GM23338 (cell line): Measurements from ENCODE around the gene AAGAB. TPM values are rescaled to one million over a fixed set of nuclear protein-coding genes. Genes with fewer than 3 reads are reported as not detected.

ENCODE experiments used
- ATAC-seq: fragments of 200-7000 bp; cut with Tn5 transposase; 3 replicates; pipeline ENCODE4 v1.9.1; 2020
- DNase-seq: peaks from one replicate; pipeline ENCODE4 v3.0.0-alpha.2; 2015; ENCODE audit warnings: low spot score
- H2AFZ ChIP-seq: fragments of 200-600 bp; sonication (generic); 2 replicates; pipeline ENCODE4 v1.8.0; 2016; ENCODE audit warnings: antibody characterized with exemption, mild to moderate bottlenecking, moderate library complexity
- H3F3A ChIP-seq: fragments of 200-600 bp; sonication (generic); replicated peaks from 2 replicates; pipeline ENCODE4 v1.8.0; 2017; ENCODE audit warnings: antibody characterized with exemption, mixed run types, low read depth
- H3K27ac ChIP-seq: fragments of 200-600 bp; sonication (generic); 2 replicates; pipeline ENCODE4 v1.6.1; 2016; ENCODE audit warnings: low read depth
- H3K27me3 ChIP-seq: fragments of 200-600 bp; sonication (generic); 2 replicates; pipeline ENCODE4 v1.8.0; 2016; ENCODE audit warnings: mild to moderate bottlenecking, mixed run types, moderate library complexity; ENCODE audit not compliant: insufficient read depth
- H3K36me3 ChIP-seq: fragments of 200-600 bp; sonication (generic); 2 replicates; pipeline ENCODE4 v1.8.0; 2016; ENCODE audit warnings: mild to moderate bottlenecking; ENCODE audit not compliant: insufficient read depth
- H3K4me1 ChIP-seq: fragments of 200-600 bp; sonication (generic); 2 replicates; pipeline ENCODE4 v1.8.0; 2016; ENCODE audit warnings: mild to moderate bottlenecking, moderate library complexity; ENCODE audit not compliant: insufficient read depth
- H3K4me2 ChIP-seq: fragments of 200-600 bp; sonication (generic); 2 replicates; pipeline ENCODE4 v1.7.1; 2017; ENCODE audit warnings: mixed run types
- H3K4me3 ChIP-seq: fragments of 200-600 bp; sonication (generic); 2 replicates; pipeline ENCODE4 v1.6.1; 2016; ENCODE audit warnings: mixed run types
- H3K79me2 ChIP-seq: fragments of 200-600 bp; sonication (generic); replicated peaks from 2 replicates; pipeline ENCODE4 v1.8.0; 2017; ENCODE audit warnings: mild to moderate bottlenecking; ENCODE audit not compliant: insufficient read depth
- H3K9me2 ChIP-seq: fragments of 200-600 bp; sonication (generic); 2 replicates; pipeline ENCODE4 v1.8.0; 2017; ENCODE audit not compliant: insufficient read depth
- H4K20me1 ChIP-seq: fragments of 200-600 bp; sonication (generic); replicated peaks from 2 replicates; pipeline ENCODE4 v1.8.0; 2017; ENCODE audit warnings: mild to moderate bottlenecking; ENCODE audit not compliant: insufficient read depth
- H3K27ac Mint-ChIP-seq: 2 replicates; pipeline ENCODE4 v1.8.0; 2020; ENCODE audit warnings: inconsistent platforms, mild to moderate bottlenecking, moderate library complexity, mixed read lengths
- H3K27me3 Mint-ChIP-seq: 3 replicates; pipeline ENCODE4 v1.8.0; 2022; ENCODE audit warnings: low read depth, mild to moderate bottlenecking, moderate library complexity, mixed read lengths, inconsistent platforms; ENCODE audit not compliant: insufficient read depth, poor library complexity
- H3K36me3 Mint-ChIP-seq: 3 replicates; pipeline ENCODE4 v1.8.0; 2021; ENCODE audit warnings: low read depth, mild to moderate bottlenecking, inconsistent platforms, moderate library complexity, mixed read lengths
- H3K4me1 Mint-ChIP-seq: 3 replicates; pipeline ENCODE4 v1.8.0; 2020; ENCODE audit warnings: mild to moderate bottlenecking, inconsistent platforms, mixed read lengths
- H3K4me3 Mint-ChIP-seq: 3 replicates; pipeline ENCODE4 v1.8.0; 2021; ENCODE audit warnings: moderate library complexity, mild to moderate bottlenecking, inconsistent platforms, mixed read lengths
- H3K9me3 Mint-ChIP-seq: 3 replicates; pipeline ENCODE4 v1.8.0; 2020; ENCODE audit warnings: moderate library complexity, mild to moderate bottlenecking, inconsistent platforms, mixed read lengths
- CREB1 ChIP-seq: fragments of 250-450 bp; sonication (Bioruptor Pico); IDR thresholded peaks from 2 replicates; pipeline ENCODE4 v1.5.0; 2020; ENCODE audit warnings: low read depth, mild to moderate bottlenecking, moderate library complexity
- CTCF ChIP-seq, 2 experiments: fragments of 200-600 bp in 1 of 2; sonication (generic) in 1 of 2; conservative IDR thresholded peaks; 2 replicates each; pipeline versions ENCODE4 v1.5.1 to v1.6.1; 2016 to 2017; ENCODE audit warnings: antibody characterized with exemption in 2 of 2, low read depth in 2 of 2, mild to moderate bottlenecking in 2 of 2, moderate library complexity in 1 of 2
- EZH2 ChIP-seq: fragments of 200-600 bp; sonication (generic); IDR thresholded peaks from one replicate; pipeline ENCODE4 v1.8.0; 2017; ENCODE audit warnings: antibody characterized with exemption, mild to moderate bottlenecking, low read depth; ENCODE audit not compliant: unreplicated experiment
- JUNB ChIP-seq: IDR thresholded peaks from one replicate; pipeline ENCODE4 v1.6.1; 2016; ENCODE audit warnings: antibody characterized with exemption; ENCODE audit not compliant: unreplicated experiment
- POLR2AphosphoS5 ChIP-seq: IDR thresholded peaks from 2 replicates; pipeline ENCODE4 v1.6.1; 2016; ENCODE audit warnings: antibody characterized with exemption, low read depth
- ZNF114 ChIP-seq: fragments of 250-450 bp; sonication (Bioruptor Pico); IDR thresholded peaks from 2 replicates; pipeline ENCODE4 v1.5.0; 2020; ENCODE audit warnings: mild to moderate bottlenecking, moderate library complexity
- ZNF331 ChIP-seq: fragments of 250-450 bp; sonication (Bioruptor Pico); IDR thresholded peaks from 2 replicates; pipeline ENCODE4 v1.5.0; 2020; ENCODE audit warnings: low read depth, mild to moderate bottlenecking, moderate library complexity
- ZNF462 ChIP-seq: fragments of 250-450 bp; sonication (Bioruptor Pico); IDR thresholded peaks from 2 replicates; pipeline ENCODE4 v1.5.0; 2020; ENCODE audit warnings: mild to moderate bottlenecking, moderate library complexity
- polyA plus RNA-seq: library from polyadenylated mRNA; unstranded; fragments of >200 nt; fragmentation: Nextera tagmentation; extraction: Ambion mirVana; gene quantifications from 2 replicates; pipeline ENCODE4 v1.2.1, GENCODE V29; 2016
- total RNA-seq: library from RNA; depleted of rRNA; stranded (reverse); fragments of >200 nt; shearing (Covaris generic); gene quantifications from 2 replicates; pipeline ENCODE4 v1.2.3, GENCODE V29; 2014

AAGAB gene
- total and polyA plus RNA-seq, 2 experiments from 2014 or later, result 20.8 to 42.8 TPM

- TF ChIP-seq ZNF462 (CRISPR knock-in tag) (no peak), ZNF331 (CRISPR knock-in tag) (no peak), POLR2AphosphoS5 (no peak), JUNB (no peak), CREB1 (no peak), EZH2 (no peak), ZNF114 (CRISPR knock-in tag) (no peak), CTCF (conservative IDR thresholded peaks at IDR 0.05; ENCODE audit: low read depth in 2 of 2) (no peak)
Observed at GRCh38 chr15:67163180-67163579, 91.3 kb downstream of the AAGAB start (continued).

- H3K9me3 Mint-ChIP-seq, result no peaks in the 10 kb centered on the region
- H3K9me2 ChIP-seq, result no peaks in the 10 kb centered on the region
- peaks cover 31% of the 10 kb centered on the region for H3K4me1 Mint-ChIP-seq
- no peaks in the 10 kb centered on the region for H3K27me3 ChIP-seq
- no peaks in the 10 kb centered on the region for H3K79me2 ChIP-seq
- H3K27ac ChIP-seq, result no peak overlapping the region
- ATAC-seq (no peak), DNase-seq (no peak)
- H3K4me2 ChIP-seq, result no peak overlapping the region
- peaks cover 15% of the 10 kb centered on the region; the same call in 1 of the 2 replicates for H3F3A ChIP-seq
- H3K4me3 ChIP-seq, result no peak overlapping the region
- no peaks in the 10 kb centered on the region; the same call in 1 of the 2 replicates for H4K20me1 ChIP-seq
- H3K4me1 ChIP-seq, result peaks cover 25% of the 10 kb centered on the region
- H2AFZ ChIP-seq, result no peak overlapping the region
- no peak overlapping the region for H3K27ac Mint-ChIP-seq
- H3K27me3 Mint-ChIP-seq, result peaks cover 14% of the 10 kb centered on the region
- H3K4me3 Mint-ChIP-seq, result no peak overlapping the region
- H3K36me3 ChIP-seq, result no peaks in the 10 kb centered on the region
- peaks cover 5% of the 10 kb centered on the region for H3K36me3 Mint-ChIP-seq
- no peak for TF ChIP-seq ZNF331 (CRISPR knock-in tag)
- TF ChIP-seq ZNF462 (CRISPR knock-in tag), result no peak
- TF ChIP-seq CREB1, result no peak
Observed at GRCh38 chr15:67161881-67162280, 92.6 kb downstream of the AAGAB start.
